Left colon (tissue), 2 donors: Measurements from ENCODE around the gene REPS2. TPM values are rescaled to one million over a fixed set of nuclear protein-coding genes. Genes with fewer than 3 reads are reported as not detected.
A peak's percentile ranks its signal among the peaks of the same experiment; 100 is the strongest.

Source experiments
- ATAC-seq: fragments of 200-7000 bp; cut with Tn5 transposase; one replicate; pipeline ENCODE4 v1.9.1; 2020; ENCODE audit warnings: mild to moderate bottlenecking, moderate library complexity
- DNase-seq, 2 donors: peaks; one replicate each; pipeline ENCODE4 v3.0.0-alpha.2; 2020
- intact Hi-C, 2 donors: fragments of 100-400 bp; cut with DNase I in 1 of 2; cut with micrococcal nuclease in 1 of 2; formaldehyde crosslinking; loops; one replicate each; pipeline versions ENCODE4 v1.11.2 to v1.14.0; 2022; cut with DNase I, micrococcal nuclease
- total RNA-seq, 2 donors: library from RNA; stranded (reverse); fragmentation: NEBNext Ultra II Directional; extraction: Animal tissue kit (Norgen Biotek cat#: 25700); gene quantifications; one replicate each; pipeline ENCODE4 v1.2.1, GENCODE V29; 2021
- donor health status: DM: no; HTN: no; CAD: no.
- donor health status: DM: yes; HTN: yes; CAD: no.

REPS2 gene
- total RNA-seq, 2 donors from 2014 or later = 18.5 to 24.4 TPM

GRCh38 chrX:16992445-16992844, 46.0 kb downstream of the REPS2 start:
- intact Hi-C loops = no loop called here
- DNase-seq = no peak
- peak; percentile 67 for ATAC-seq

GRCh38 chrX:16992951-16993350, 46.5 kb downstream of the REPS2 start:
- DNase-seq (peak; percentile 10 to 41), ATAC-seq (peak; percentile 87)
- intact Hi-C loops = no loop called here

GRCh38 chrX:16993791-16994318, 47.4 kb downstream of the REPS2 start:
- no peak for ATAC-seq
- no peak for DNase-seq
- intact Hi-C loops = no loop called here

- DNase-seq (no peak), ATAC-seq (no peak)
- intact Hi-C loops = no loop called here
Observed at GRCh38 chrX:16994736-16995135, 48.3 kb downstream of the REPS2 start.

- intact Hi-C loops = no loop called here
- DNase-seq (no peak), ATAC-seq (no peak)
Observed at GRCh38 chrX:16997313-16997712, 50.9 kb downstream of the REPS2 start.

- no peak for DNase-seq
- intact Hi-C loops = no loop called here
- ATAC-seq = no peak
Observed at GRCh38 chrX:16999275-16999674, 52.8 kb downstream of the REPS2 start.

GRCh38 chrX:17000751-17001150, 54.3 kb downstream of the REPS2 start:
- DNase-seq = no peak
- intact Hi-C loops = no loop called here
- no peak for ATAC-seq

- intact Hi-C loops = no loop called here
- DNase-seq (no peak), ATAC-seq (no peak)
Observed at GRCh38 chrX:17005712-17006368, 59.4 kb downstream of the REPS2 start.

- intact Hi-C loops = no loop called here
- no peak for DNase-seq
- ATAC-seq = no peak
Observed at GRCh38 chrX:17007134-17007768, 60.8 kb downstream of the REPS2 start.

- intact Hi-C loops = no loop called here
- peak; percentile 85 for ATAC-seq
- no peak for DNase-seq
Observed at GRCh38 chrX:17009856-17010625, 63.6 kb downstream of the REPS2 start.

GRCh38 chrX:17012465-17012864, 66.0 kb downstream of the REPS2 start:
- intact Hi-C loops = no loop called here
- DNase-seq (no peak), ATAC-seq (no peak)

- ATAC-seq = no peak
- intact Hi-C loops = no loop called here
- no peak for DNase-seq
Observed at GRCh38 chrX:17014216-17014615, 67.8 kb downstream of the REPS2 start.

GRCh38 chrX:17017134-17017533, 70.7 kb downstream of the REPS2 start:
- DNase-seq = no peak

GRCh38 chrX:17020356-17020755, 73.9 kb downstream of the REPS2 start:
- ATAC-seq = no peak
- DNase-seq = no peak
- intact Hi-C loops = no loop called here

More at GRCh38 chrX:17017134-17017533, 70.7 kb downstream of the REPS2 start:
- intact Hi-C loops = no loop called here
- peak; percentile 84 for ATAC-seq

GRCh38 chrX:17020851-17021821, 74.7 kb downstream of the REPS2 start:
- ATAC-seq (no peak), DNase-seq (no peak)
- intact Hi-C loops = no loop called here

GRCh38 chrX:17021851-17022604, 75.6 kb downstream of the REPS2 start:
- intact Hi-C loops = no loop called here
- no peak for DNase-seq
- no peak for ATAC-seq

GRCh38 chrX:17023661-17024060, 77.2 kb downstream of the REPS2 start:
- intact Hi-C loops = no loop called here
- ATAC-seq (peak; percentile 62), DNase-seq (no peak)

- peak; percentile 51 to 58 for DNase-seq
- intact Hi-C loops = no loop called here
- peak; percentile 89 for ATAC-seq
Observed at GRCh38 chrX:17024886-17025285, 78.4 kb downstream of the REPS2 start.
